ENCODE measurements around the gene WDR44.
A peak's percentile ranks its signal among the peaks of the same experiment; 100 is the strongest.
"Not testable (repeated sequence)": the region's sequence is repeated elsewhere in the genome, so short reads cannot be mapped to it uniquely, and the experiment has no call there.

WDR44 gene

GRCh38 chrX:118345464-118346257 lies at the start of gene WDR44:
WDR44 (plus strand) TSS chrX:118346106; CDS start chrX:118346504, 398 bp downstream.
- FAIRE-seq: no peak

GRCh38 chrX:118305827-118306226 lies 40.1 kb upstream of the WDR44 start:
- FAIRE-seq: not testable (repeated sequence)

DNA sequence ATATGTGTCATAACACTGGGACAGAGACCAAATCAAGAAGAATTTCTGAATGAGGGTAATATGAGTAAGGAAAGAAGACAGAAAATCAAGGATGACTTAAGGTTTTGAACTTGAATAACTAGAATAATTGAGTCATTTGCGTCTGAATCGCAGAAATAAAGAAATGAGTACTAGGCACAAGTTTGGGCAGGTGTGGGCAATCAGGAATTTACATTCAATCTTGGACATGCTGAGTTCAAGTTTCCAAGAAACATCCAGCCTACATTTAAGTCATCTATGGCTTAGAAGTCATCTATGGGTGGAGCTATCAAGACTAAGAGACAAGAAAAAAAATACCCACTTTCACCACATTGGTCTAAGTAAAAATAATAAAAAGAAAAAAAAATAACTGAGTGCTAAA lies 30.4 kb upstream of the WDR44 start:
- FAIRE-seq: no peak

- FAIRE-seq: no peak
Observed at GRCh38 chrX:118324588-118324987, 21.3 kb upstream of the WDR44 start.

GRCh38 chrX:118325453-118325852 lies 20.5 kb upstream of the WDR44 start:
- no peak for FAIRE-seq

DNA sequence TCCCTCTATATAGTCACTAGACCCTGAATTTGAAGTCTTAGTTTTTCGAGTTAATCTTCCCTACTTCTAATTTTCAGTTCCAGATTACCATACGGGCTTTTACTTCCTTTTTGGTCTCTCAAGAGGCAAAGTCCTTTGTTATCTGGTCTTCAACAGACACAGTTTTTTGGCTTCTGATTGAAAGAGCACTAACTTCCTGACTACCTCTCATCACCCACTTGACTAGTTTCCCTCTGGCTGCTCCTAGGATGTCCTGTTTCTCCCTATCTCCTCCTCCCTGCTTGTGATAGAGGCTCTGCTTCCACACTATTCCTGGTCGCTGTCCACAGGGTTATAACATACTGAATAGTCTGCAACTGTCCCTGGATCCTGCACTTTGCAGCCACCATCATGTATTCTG lies 16.7 kb upstream of the WDR44 start:
- no peak for FAIRE-seq

GRCh38 chrX:118337687-118338086 lies 8.2 kb upstream of the WDR44 start:
- no peak for FAIRE-seq

DNA sequence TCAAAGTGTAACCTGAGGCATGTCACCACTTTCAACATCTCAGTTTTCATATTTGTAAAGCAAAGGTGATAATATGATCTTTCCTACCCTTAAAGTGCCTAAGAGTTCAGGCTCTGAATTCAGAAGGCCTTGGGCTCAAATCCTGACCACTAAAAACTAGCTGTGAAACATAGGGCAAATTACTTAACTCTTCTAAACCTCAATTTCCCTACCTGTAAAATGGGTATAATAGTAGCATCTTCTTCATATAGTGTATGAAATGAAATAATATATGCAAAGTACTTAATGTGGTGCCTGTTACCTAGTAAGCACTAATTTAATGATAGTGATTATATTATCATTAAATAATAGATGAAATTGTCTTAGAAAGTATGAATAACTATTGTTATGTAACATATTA lies 7.0 kb upstream of the WDR44 start:
- no peak for FAIRE-seq

- FAIRE-seq: peak; percentile 99
Observed at GRCh38 chrX:118345045-118345463, 852 bp upstream of the WDR44 start.

GRCh38 chrX:118346258-118347094 lies 570 bp downstream of the WDR44 start:
- FAIRE-seq: no peak

DNA sequence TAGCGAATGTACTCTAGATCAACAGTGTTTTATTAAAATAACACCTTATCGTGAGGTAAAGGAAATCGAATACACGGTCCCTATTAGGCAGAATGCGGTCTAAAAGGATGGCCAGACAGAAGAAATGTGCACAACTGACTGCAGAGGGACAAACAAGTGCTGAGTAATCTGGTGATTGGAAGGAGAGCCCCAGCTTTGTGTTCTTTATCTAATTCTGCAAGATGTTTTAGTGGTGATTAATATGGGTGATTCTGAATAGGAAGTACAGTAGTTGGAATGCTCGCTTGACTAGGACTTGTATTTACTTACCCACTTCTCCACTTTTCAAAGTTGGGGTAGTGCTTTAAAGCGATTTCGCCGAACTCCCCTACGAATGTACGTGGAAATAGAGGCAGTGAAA lies 1.2 kb downstream of the WDR44 start:
- peak; percentile 60 for FAIRE-seq

DNA sequence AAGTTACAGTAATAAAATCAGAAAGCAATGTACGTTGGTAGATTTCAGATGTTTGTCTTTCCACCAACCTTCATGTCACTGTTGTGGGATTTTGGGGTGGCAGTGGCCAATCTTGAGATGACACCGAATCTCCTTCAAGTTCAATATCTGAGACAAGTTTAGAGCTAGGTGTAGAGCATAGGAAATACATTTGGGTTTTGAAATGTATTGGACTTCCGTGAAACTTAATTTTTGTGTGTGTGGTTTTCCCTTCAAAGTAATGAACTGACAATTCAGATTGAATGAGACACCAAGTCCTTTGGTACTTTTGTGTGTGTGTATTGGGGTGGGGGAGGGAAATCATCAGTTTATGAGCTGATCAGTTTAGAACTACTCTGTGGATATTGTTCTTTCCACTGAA lies 1.8 kb downstream of the WDR44 start:
- no peak for FAIRE-seq

- peak; percentile 38 for FAIRE-seq
Observed at GRCh38 chrX:118348186-118348810, 2.4 kb downstream of the WDR44 start.

DNA sequence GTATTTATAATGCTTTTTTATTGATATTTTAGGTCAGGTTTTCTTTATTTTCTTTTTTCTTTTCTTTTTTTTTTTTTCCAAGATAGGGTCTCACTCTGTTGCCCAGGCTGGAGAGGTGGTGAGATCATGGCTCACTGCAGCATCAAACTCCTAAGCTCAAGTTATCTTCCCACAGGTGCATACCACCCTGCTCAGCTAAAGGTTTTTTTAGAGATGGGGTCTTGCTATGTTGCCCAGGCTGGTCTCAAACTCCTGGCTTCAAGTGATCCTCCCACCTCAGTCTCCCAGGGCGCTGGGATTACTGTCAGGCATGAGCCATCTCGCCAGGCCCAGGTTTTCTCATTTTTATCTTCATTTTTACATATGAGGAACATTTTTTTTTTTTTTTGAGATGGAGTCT lies 3.3 kb downstream of the WDR44 start:
- no peak for FAIRE-seq

DNA sequence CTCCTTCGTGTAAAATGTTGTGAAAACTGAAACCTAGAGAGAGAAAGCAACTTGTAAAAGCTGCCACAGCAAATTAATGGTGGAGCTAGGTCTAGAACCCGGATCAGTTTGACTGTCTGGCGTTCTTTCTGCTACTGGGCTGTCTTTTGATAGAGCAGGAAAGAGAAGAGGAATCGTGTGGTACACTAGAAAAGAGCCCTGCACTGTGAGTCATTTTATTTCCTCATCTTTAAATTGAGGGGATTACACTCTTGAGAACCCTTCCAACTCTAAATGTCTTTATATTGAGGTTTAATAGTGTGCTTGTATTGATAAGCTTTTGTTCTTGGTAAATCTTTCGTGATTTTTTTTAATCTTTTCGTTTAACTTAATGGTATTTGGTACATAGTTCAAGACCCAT lies 4.3 kb downstream of the WDR44 start:
- no peak for FAIRE-seq

- FAIRE-seq: no peak
Observed at GRCh38 chrX:118350706-118351105, 4.8 kb downstream of the WDR44 start.

DNA sequence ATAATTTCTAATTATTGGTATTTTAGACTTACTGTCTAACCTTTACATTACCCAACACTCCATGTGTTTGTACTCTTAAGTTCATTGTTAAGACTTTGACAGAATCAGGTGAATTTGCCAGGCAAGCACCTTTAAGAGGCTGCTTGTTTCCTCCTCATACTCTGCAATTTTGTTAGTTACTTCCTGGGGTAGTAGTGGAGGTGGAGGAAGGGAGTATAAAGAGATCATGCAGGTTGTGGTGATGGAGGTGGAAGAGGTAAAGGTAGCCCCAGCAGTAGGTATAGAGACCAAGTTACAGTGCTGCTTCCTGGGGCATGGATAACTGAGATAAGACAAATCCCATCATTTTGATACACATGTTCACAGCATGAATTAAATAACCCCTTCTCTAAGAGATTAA lies 6.7 kb downstream of the WDR44 start:
- FAIRE-seq: no peak

GRCh38 chrX:118353081-118353850 lies 7.4 kb downstream of the WDR44 start:
- FAIRE-seq: peak; percentile 30

- no peak for FAIRE-seq
Observed at GRCh38 chrX:118355225-118355920, 9.5 kb downstream of the WDR44 start.

DNA sequence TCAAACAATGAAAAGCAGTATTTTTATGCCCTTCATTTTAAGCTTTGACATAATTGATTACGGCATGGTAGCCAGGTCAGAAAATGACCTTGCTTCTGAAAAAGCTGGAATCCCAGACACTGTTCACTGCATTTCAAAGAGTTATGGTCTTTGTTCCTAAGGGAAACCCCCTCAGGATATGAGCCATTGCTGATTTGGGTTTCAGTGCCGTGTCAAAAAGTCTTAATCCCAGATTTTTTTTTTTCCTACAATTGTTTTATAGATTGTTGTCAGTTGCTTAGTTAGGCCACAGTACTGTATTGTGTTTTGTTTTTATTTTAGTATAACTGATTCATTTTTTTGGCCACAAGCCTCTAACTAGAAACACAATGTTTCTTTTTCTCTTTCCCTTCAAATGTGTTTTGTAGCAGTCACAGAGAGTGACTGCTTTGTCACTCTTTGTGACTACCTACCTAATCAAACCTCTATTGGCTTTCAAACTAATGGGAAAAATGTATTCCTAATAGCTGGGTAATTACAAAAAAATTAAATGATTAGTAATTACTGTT lies 10.3 kb downstream of the WDR44 start:
- FAIRE-seq: no peak

GRCh38 chrX:118360429-118361125 lies 14.7 kb downstream of the WDR44 start:
- no peak for FAIRE-seq

Measured in islet of Langerhans (tissue), 1 donor.